Activated CD8-positive, alpha-beta memory T cell treated with anti-CD3 and anti-CD28 coated beads, Interleukin-2, amount 50 U/mL, for 4 hours (primary cell): ENCODE data around the gene IL22.

Experiments
- DNase-seq: peaks from one replicate; pipeline ENCODE4 v3.0.0-alpha.2; 2020

The IL22 gene

DNA sequence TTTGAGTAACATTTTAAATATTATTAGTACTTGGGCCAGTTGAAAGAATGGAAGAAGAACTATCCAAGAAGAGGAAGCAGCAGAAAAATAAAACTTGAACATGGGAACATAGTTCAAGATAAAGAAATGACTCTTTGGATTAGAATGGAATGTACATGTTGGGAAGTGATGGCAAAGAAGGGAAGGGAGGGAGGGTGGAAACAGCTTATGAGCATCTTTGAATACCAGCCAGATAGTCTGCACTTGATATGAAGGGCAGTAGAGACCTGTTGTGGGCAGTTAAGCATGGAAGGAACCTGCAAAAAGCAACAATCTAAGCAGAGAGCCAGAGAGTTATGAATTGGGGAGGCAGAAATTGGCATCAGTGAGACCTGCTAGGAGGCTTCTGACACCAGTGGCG, 10.0 kb upstream of the IL22 start:
- no peak for DNase-seq

DNA sequence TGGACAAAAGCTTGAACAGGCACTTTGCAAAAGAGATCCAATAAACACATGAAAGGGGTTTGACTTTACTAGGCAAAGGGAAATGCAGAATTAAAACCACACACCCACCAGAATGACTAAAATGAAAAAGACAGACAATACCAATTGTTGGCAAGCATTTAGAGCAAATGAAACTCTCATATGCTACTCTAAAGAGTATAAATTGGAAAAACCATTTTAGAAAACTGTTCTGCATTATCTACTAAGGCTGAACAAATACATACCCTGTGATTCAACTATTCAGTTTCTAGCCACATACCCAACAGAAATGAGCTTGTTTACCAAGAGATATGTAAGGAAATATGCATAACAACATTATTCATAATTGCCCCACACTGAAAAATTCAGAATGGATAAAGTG, 8.5 kb upstream of the IL22 start:
- no peak for DNase-seq

DNA sequence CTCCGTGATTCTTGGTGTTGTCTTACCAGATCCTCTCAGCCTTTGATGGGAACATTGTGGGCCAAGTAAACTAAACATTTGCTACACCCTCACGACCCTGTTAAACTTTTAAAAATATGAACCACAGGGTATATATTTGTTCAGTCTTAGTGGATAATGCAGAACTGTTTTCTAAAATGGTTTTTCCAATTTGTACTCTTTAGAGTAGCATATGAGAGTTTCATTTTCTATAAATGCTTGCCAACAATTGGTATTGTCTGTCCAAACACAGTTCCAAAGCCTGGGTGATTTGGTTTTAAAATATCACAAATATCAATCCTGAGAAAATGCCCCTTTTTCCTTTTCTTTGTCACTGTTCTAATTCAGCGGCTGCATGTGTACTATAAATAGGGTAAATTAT, 6.7 kb upstream of the IL22 start:
- DNase-seq: no peak

DNA sequence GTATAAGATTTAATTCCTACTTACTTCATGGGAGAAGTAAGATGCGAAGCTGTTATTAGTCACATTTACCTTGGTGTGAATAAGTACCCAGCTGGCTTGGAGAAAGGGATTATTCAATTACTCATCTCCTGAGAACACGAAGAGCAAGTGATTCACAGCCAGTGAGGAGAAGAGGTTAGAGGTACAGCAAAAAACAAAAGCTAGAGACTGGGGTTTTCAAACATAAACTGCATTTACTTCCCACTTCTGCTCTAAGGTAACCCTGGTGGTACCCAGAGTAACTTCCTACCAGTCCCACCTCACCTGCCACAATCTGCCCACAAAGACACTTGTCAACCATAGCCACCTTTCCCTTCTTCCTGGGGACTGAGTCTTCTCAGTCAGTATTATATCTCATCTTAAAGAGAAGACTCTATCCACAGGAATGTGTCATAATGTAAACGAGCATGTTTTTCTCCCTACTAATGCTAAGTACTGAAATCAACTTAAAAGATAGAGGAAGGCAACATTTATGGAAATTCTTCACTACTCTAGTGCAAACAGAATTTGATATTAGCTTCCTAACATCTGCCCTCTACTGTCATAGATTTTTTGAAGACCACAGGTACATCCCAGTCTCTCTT, 6.0 kb upstream of the IL22 start:
- no peak for DNase-seq

DNA sequence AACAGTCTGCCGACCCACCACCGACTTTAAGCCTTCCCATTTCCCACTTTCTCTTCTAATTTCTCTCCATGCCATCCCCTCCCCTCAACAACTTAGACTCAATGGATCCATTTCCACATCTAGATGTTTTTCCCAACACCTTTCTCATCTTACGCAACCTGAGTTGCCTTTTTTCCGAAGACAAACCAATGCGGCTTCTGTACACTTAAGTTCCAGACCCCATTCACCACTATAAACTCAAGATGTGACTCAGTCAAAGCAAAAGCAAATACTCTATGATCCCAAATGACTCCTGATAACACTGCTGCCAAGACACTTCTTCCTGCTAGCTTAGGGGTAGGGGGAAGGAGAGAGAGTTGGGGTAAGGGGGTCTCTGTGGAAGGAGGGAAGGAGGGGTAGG, 1.3 kb downstream of the IL22 start:
- DNase-seq: no peak

DNA sequence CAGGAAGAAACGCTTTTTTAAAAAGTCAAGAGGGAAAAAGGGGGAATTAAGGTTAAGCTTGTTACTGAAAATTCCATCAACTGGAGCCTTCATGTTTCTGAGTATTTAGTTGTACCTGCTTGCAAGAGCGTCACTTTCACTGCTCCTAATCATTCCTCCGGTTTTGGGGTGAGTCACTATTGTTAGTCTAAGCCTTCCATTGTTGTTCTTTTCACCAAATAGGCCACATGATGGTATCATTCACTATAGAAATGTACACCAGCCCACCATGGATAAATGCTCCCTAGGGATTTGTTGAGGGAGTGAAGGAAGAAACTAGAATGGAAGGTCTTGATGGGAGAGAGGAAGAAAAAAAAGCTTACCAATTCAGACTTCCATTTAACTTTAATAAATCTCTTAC, 3.0 kb downstream of the IL22 start:
- no peak for DNase-seq

DNA sequence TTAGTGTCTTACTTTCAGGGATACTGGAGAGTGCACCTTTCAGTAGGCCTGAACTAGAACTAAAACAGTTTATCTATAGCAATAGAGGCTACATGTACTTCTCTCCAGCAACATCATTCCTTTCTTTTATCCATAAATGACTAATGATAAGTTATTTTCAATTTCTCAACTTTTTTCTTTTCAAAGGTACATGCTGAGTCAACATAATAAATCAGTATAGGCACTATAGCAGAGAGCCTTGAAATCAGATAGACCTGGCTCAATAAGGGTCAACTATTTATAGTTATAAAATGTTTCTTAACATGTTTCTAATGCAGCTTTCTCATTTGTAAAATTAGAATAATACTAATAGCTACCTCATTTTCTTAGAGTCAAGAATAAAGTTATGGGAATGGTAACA, 5.6 kb downstream of the IL22 start:
- DNase-seq: no peak

DNA sequence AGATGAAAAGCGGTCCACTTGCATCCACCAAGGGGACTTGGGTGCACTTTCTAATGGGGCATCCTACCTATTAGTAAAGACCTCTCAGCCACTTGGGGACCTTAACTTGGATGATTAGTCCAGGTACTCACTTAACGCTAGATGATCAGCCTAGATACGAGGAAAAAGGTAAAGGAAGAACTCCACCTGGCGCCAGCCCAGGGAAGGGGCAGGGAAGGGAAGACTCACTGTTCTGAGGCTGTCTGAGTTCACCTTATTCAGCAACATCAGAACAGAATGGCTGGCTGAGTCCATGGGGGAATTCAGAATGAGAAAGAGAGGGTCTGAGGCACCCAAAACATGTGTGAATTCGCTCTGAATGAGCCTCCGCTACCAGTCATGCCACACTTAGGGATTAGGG, 7.1 kb downstream of the IL22 start:
- DNase-seq: no peak

DNA sequence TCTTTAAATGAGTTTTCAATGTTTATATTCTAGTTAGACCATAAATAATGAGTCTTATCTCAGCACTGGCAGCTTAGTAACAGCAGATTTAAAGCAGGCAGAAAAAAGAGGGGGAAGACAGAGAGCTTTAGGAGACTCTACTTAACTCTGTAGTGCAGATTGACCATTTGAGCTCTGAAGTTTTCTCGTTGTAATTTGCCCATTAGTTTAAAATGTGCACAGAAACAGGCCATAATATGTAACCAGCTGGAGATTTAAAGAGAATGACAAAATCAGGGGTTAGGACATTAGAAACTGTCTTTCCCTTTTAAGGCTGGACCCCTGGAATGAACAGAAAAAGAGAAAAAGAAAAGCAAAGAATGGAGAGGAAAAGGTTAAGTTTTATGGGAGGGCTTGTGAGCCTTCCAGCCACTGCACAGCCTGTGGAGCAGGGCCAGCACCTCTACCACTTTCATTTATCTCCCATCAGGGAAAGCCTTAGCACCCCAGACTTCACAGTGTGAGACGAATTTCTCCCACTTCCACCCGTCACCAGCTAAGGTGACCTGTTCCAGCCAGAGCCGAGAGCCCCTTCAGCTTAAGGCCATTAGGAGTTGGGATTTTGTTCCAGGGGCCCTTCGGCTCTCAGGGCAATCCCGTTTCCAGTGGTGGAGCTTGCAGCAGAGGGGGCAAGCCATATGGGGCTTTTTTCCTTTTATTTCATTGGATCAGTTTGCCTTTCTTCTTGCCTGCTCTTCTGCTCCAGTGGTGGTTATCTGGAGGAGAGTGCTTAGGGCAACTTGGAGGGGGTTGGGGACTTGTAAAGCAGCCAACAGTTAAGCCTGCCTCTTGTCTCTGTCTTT, 8.0 kb downstream of the IL22 start:
- no peak for DNase-seq

DNA sequence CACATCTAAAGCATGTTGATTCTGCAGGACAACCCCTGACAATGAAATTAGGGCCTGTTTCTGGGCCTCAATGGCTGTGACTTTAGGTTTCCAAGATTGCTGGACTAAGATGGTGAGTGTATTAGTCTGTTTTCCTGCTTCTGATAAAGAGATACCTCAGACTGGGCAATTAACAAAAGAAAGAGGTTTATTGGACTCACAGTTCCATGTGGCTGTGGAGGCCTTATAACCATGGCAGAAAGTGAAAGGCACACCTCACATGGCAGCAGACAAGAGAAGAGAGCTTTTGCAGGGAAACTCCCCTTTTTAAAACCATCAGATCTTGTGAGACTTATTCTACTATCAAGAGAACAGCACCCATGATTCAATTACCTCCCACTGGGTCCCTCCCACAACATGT, 10.6 kb downstream of the IL22 start:
- no peak for DNase-seq

DNA sequence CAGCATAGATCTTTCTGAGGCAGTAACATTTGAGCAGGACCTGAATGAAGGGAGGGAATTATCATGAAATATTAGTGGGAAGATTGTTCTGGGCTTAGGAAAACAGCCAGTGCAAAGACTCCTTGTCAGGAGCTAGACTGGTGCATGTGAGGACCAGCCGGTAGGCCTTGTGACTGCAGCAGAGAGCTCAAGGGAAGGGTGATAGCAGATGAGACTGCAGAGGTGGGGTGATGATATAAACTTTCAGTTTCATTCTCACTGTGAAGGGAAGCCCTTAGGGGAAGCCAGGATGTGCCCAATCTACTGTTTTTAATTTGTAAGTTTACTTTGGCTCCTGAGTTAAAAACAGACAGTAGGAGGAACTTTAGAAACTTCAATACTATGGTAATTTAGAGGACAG, 12.4 kb downstream of the IL22 start:
- DNase-seq: peak; percentile 23

DNA sequence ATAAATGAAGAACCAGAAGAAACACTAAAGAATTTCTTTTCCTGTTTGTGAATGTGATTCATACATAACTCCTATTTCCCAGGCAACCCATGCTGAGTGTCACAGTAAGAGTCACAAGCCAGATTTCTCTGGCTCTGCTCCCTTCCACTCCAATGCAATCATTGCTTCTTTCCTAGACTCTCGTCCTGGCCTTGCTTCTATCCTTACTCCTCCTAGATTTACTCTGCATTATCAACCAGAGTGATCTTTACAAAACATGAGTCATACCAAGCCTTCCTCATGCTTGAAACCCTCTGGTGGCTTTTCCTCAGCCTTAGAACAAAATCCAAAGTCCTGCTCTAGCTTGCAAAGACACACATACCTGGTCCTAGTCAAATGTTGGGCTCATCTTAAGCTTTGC, 13.3 kb downstream of the IL22 start:
- no peak for DNase-seq

DNA sequence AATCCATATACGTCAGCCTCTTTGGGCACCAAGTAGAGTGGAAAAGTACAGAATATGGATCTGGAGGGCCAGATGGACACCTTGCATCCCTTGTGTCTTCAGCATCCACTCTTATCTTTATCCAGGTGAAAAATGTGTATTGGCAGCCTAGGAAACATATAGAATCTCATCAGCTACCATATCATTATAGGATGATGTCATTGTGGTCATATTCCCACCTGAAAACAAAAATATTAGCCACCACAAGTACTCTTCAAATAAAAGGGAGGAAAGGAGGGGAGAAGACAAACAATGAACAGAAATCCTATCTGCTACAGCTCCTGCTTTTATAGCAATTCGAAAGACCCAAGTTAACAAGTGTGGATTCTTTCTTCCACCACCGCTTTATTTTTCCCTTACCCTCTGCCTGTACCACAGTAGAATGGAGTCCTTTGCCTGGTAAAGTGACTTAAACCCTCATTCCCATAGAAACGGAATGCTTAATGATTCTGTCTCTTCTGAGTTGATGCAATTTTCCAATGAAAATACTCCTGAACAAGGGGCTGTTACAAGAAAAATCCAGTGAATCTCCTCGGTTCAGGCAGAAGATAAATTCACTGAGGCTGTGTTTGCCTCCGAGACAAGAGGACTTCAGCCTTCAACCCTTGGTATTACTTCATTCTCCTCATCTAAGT, 14.0 kb downstream of the IL22 start:
- DNase-seq: no peak

DNA sequence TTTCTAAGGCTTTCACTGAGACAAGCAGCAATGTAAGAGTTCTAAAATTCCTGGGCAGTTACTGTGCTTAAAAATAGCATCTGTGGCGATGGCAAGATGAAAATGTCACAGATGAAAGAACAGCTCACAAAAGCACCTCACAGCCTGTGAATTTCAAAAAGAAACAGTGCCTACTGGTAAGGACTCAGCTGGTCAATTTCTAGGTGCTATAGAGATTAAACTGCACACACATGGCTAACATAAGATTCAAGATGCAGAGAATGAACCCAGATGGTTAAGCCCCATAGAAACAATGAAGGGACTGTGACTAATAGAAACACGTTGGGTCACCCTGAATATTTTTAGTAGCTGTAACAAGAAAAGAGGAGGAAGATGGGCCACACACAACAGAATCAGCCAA, 15.8 kb downstream of the IL22 start:
- DNase-seq: no peak

DNA sequence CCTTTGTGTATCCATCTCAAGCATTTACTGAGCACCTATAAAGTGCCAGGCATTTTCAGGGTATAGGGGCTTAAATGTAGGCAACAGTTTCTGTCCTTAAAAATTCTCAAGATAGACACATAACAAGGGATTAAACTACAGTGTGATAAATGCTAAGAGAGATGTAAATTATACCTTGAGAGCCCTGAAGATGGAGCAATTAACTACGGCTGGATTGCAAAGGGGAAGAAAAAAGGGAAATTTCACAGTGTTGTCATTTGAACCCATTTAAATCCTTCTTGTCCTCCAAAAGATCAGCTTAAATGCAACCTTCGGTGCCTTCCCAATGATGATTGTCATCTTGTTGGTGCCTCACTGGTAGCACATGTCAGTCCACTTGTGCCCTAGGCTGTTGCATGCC, 16.3 kb downstream of the IL22 start:
- no peak for DNase-seq

DNA sequence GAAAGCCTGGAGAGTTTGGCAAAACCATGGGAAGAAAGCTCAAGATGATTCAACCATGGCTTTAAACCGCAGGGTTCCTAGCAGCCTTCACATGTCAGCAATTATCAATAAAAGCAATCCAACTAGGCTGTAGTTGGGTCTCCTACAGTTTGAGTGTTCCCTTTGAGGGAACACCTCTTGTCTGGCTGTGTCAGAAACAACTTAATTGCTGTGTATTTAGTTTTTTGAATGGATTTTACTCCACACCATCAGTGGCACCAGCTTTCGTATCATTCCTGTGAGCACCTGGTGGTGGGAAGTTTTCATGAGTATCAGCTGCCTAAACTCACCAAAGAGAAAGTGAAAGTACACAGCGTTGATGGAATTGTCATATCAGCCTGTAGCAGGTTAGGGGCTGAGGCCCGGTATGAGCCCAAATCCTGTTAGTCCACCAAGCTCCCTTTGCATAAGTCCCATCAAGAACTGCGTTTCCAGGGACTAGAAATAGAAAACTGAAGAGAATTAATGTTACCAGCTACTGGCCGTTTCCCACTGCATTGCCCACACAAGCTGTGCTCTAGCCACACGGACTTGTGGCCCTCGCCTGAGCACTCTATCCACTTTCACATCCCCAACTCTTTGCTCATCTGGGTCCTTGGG, 16.9 kb downstream of the IL22 start:
- DNase-seq: peak; percentile 33

DNA sequence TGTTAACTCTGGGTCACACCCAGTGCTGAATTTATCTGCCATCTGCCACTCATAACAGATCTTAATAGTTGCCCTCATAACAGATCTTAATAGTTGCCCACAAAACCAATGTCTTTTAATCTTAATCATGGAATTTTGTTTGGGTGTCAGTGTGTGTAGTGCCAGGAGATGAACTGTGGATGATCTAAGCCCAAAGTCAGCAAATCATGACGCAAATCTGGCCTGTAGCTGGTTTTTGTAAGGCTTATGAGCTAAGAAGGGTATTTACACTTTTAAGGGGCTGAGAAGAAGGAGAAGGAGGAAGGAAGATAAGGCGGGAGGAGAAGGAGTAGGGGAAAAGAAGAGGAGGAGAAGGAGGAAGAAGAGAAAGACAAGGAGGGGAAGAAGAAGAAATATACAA, 17.8 kb downstream of the IL22 start:
- DNase-seq: no peak

DNA sequence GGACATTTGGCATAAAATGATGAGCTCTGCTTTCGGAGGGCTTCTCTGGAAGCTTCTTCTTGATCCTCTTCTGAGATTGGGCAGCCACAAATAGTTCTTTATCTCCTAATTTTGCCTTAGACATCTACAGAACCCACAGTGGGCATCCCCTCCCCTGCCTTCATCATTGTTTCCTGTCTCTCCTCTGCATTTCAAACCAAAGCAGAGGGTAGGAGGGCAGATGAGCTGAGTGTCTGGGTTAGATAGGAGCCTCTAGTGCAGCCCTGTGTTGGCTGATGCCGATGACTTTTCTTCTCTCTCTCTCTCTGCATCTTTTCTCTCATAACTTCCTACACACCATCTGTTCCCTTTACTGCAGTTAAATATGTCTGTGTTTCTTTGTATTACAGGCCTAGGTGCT, 19.3 kb downstream of the IL22 start:
- DNase-seq: no peak

DNA sequence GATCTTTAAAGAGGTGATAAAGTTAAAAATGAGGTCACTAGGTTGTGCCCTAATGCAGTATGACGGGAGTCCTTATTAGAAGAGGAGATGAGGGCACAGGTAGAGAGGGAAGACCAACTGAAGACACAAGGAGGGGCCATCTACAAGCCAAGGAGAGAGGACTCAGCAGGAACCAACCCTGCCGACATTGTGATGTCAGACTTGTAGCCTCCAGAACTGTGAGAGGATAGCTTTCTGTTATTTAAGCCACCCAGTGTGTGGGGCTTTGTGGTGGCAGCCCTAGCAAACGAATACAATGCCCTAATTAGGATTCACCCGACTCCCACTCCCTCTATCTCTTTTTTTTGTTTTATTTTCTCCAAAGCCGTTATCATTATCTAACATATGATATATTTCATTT, 19.9 kb downstream of the IL22 start:
- DNase-seq: no peak

DNA sequence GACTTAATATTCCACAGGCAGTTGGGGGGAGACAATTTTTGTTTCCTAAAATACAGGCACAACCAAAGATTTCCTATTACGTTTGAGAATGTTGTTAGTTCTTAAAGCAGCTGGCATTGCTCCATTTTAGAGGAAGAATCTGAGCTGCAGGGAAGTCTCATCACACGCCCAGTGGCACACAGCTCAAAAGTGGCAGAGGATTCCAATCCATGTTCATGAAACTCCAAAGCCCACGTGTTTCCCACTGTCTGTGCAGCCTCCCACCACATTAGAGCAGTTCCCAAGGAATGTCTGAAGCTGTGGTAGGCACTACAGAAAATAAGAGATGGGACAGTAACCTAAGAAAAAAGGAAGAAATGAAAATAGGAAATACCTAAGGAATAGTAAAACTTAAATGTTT, 21.7 kb downstream of the IL22 start:
- DNase-seq: no peak

DNA sequence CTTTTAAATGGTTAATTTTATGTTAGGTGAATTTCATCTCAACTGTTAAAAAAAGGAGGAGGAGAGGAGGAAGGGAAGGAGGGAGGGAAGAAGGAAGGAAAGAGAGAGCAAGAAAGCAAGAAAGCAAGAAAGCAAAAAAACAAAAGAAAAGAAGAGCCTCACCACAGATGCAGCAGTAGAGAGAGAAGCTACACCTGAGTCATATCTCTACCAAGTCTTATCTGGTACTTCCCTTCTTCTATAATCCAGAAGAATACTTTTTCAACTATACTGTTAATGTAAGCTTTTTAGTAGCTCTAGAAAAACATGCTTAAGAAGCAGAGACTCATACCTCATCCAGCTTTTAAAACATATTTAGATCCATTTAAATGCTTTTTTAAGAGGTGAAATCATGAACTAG, 22.2 kb downstream of the IL22 start:
- no peak for DNase-seq

DNA sequence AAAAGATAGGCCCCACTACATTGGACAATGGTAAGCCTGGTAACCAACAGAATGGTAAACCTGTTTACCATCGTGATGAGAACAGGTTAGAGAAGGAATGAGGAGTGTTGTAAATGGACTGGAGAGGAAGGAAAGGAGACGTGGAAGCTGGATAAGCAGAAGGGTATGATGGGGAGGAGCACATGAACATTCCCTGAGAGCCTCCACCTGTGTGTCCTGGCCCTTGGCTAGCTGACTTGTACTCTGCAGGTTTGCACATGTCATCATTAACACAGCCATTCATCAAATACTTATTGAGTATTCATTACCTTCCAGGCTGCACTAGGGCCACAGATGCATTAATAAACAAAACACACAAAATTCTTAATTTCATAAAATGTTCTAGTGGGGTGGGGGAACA, 23.4 kb downstream of the IL22 start:
- DNase-seq: no peak

DNA sequence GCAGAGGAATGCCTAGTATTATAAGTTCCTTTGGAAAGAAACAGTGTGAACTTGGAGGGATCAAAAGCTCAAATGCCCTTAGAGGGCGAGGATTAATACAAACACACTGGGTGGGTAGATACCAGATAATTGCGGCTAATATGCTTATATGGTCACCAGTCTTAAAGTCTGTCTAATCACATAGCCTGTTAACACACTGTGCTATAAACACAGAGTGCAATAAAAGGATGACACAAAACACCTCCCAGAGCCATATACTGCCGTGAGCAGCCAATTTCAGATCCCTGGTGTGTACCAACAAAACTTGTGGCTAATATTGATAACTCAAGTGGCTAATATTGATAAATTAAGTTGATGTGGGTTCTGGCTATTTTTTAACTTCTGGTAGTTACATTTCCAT, 26.0 kb downstream of the IL22 start:
- no peak for DNase-seq
